Stimulated activated CD8-positive, alpha-beta memory T cell treated with anti-CD3 and anti-CD28 coated beads, Interleukin-7, amount 100 ng/mL, for 48 hours (primary cell): ENCODE measurements around the gene SMARCB1.

Source experiments
- DNase-seq, 2 donors: peaks; one replicate each; pipeline ENCODE4 v3.0.0-alpha.2; 2020; ENCODE audit warnings: low read depth in 1 of 2; ENCODE audit errors: extremely low read depth in 1 of 2

SMARCB1 gene

DNA sequence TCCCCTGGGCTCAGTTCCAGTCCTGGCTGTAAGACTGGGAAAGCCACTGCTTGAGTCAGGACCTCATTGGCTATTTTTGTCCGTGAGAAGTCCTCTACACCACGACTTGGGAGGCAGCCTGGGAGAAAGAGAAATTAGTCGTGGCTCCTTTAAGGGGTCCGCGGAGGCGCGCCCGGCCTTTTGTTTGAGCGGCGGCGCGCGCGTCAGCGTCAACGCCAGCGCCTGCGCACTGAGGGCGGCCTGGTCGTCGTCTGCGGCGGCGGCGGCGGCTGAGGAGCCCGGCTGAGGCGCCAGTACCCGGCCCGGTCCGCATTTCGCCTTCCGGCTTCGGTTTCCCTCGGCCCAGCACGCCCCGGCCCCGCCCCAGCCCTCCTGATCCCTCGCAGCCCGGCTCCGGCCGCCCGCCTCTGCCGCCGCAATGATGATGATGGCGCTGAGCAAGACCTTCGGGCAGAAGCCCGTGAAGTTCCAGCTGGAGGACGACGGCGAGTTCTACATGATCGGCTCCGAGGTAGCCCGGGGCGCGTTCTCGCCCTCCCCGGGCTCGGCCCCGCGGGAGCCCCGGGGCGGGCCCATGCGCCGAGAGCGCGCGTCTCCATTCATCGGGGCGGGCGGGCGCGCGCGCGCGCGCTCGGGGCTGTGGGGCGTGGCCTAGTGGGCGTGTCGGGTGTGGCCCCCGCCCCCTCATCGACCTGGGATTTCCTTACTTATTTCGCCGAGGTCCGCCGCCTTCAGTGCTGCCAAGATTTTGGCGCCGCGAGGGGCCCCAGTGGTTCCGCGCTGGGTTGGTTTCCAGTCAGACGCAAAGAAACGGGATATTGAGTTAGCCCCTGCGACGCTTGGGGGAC lies at the start of gene SMARCB1:
TSS of gene SMARCB1 (plus strand) at position 215 of the 848 bp plus-strand sequence. CDS start at position 419, 204 bp downstream.
- peak; percentile 73 to 78 for DNase-seq

DNA sequence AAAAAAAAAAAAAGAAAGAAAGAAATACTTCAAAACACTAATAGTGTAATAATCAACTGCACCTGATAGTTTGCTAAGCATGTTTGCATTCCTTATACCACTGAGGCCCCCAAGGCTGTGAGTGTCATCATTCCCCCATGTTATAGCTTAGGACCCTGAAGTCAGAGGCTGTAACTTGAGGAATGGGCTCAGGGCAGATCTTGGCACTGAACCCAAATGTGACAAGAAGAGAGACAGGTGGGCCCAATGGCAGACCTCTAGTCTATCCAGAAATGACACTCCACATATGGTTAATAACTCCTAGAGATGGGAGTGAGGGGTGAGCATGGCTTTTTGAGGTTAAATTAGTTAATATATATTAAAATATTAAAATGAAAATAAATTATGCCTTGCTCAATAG lies 49.1 kb upstream of the SMARCB1 start:
- DNase-seq, result no peak

DNA sequence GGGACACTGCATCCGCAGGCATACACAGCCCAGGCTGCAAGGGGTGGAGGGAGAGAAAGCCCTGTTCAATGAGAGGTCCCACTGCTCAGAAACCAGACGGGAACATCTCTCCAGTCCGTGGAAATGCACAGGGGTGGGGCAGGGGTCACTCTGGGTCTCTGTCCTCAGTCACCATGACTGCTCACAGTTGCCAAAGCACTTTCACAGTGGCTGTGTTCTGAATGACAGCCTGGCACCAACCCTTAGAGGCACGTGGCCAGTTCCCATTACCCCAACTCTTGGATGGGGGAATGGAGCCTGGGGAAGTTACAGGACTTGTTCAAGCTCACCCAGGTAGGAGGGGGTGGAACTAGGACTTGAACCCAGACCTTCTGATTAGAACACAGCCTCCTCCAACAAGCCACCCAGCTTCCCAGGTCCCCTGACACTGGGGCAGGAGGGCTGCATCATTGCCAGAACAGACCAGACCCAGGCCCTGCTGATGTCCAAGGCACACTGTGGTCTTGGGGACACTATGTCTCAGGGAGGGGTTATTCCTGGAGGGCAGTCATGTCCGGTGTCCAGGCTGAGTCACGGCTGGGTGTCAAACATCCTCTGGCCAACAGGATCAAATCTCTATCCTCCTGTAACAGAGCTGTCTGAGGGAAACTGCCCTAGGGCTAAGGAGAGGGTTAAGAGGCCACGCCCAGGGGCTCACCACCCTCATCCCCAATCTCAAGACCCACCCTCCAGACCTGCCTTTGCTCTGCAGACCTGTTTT lies 44.1 kb upstream of the SMARCB1 start:
- no peak for DNase-seq

DNA sequence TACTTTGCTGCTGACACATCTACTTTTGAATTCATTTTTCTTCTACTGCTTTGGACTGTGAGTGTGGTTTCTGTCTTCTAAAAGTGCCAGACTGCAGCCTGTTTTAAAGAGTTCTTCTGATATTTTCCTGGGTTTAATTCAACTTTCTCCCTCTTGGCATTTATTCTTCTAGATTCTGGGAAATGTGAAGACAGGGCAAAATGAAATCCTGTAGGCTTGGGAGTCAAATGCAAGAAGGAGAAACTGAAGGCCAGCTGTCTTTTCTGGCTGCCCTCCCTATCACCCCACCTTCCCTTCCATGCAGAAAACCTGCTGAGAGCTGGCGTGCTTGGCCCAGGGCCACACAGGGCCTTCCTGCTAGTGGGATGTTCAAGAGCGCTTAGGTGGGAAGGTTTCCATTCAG lies 43.5 kb upstream of the SMARCB1 start:
- DNase-seq, result no peak

DNA sequence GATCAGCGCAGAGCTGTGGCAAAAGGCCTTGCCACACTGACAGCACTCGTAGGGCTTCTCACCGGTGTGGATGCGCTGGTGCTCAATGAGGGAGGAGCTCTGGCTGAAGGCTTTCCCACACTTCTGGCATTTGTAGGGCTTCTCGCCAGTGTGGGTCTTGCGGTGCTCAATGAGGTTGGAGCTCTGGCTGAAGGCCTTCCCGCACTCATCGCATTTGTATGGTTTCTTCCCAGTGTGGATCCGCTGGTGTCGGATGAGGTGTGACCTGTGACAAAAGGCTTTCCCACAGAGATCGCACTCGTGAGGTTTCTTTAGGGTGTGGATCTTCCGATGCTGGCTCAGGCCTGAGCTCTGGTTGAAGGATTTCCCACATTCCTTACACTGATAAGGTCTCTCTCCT lies 42.8 kb upstream of the SMARCB1 start:
- DNase-seq, result no peak

DNA sequence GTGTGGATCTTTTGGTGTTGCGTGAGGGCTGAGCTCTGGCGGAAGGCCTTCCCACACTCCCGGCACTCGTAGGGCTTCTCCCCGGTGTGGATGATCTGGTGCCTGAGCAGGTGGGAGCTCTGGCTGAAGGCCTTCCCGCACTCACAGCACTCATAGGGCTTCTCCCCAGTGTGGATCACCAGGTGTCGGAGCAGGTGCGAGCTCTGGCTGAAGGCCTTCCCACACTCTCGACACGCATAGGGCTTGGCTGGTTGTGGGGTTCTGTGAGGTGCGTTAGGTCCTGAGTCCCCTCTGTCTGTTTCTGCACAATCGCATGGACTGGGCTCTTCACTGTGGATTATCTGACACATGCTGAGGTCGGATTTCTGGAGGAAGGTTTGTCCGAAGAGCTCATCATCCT lies 42.3 kb upstream of the SMARCB1 start:
- no peak for DNase-seq

DNA sequence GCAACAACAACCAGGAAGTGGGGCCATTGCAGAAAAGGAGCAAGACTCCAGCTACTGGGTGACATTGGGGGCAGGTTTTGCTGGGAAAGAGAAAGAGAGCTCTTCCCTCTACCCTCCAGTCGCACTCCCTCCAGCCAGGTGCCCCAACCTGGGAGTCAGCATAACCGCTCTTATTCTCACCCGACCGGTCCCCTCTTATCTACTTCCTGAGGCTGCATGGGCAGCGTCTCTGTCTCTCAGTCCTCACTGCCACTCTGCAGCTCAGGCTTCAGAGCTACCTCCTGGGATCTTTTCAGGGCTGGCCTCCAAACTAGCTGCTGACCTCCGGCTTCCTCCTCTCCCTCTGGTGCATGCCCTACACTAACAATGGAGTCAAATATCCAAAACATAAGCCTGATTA lies 41.0 kb upstream of the SMARCB1 start:
- DNase-seq, result no peak

DNA sequence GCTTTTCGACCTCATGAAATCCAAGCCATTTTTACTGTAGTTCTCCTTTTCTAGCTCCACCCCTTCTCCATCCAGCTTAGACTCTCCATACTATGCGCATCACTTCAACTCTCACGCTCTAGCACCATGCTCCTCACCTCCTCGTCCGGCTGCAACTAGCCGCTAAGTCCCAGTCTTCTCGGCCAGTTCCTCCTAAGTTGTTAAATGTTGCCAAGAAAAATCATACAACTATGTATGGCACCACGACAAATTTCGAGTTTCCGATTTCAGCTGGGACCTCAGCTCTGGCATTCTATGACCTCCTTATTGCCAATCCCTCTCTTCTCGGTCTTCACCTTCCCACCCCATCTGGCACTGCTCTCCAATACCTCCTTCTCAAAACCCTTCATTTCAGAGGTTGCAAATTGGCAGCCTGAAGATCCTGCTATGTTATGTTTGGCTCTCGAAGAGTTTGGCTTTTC lies 36.9 kb upstream of the SMARCB1 start:
- DNase-seq, result no peak

DNA sequence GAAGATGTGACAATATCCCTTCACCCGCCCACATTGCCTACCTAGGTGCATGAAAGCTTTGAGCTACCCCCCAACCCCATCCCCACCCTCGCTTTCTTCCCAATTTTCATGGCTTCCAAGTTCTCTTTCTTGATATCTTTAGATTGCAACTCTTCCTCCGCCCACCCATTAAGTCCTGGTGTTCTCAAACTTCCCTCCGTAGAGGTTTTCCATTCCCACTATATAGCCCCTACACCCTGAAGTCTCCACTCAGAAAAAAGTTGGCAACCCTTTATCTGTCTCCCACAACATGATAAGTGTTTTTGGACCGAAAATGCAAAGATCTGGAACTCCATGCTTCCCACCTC lies 36.4 kb upstream of the SMARCB1 start:
- DNase-seq, result no peak

DNA sequence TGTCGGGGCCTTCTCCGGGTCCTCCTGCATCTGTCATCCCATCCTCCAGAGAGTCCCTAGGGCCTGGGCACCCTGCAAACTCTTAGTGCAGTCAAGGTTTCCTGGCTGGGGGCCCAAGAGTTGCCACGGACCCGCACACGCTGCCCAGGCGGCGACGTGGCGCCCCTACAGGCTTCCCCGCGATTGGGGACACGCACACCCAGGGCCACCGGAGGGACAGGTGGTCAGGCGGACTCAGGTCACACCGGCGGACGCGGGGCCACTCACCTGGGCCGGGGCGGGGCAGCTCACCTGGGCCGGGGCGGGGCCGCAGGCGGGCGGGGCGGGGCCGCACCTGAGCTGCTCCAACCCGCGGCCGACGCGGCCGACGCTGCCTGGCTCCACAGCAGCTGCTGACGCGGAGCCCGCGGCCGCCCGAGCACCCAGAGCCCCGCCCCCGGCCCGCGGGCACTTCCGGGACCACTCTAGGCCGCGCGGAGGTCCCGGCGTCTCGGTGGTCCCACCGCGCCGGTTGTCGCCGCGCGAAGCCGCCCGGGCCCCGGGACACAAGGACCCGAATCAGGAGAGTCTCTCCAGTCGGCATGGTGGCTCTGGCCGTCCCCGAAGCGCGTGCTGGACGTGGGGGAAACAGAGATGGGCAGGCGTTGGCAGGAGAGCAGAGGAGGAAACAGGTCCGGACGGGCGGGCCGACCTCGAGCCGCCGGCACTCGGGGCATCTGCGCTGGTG lies 35.9 kb upstream of the SMARCB1 start, which contains the start of gene ZNF70:
TSS of gene ZNF70 (minus strand) at position 399 of the 727 bp plus-strand sequence. CDS start 5,972 bp downstream, outside the sequence.
- DNase-seq, result peak; percentile 66 to 82

DNA sequence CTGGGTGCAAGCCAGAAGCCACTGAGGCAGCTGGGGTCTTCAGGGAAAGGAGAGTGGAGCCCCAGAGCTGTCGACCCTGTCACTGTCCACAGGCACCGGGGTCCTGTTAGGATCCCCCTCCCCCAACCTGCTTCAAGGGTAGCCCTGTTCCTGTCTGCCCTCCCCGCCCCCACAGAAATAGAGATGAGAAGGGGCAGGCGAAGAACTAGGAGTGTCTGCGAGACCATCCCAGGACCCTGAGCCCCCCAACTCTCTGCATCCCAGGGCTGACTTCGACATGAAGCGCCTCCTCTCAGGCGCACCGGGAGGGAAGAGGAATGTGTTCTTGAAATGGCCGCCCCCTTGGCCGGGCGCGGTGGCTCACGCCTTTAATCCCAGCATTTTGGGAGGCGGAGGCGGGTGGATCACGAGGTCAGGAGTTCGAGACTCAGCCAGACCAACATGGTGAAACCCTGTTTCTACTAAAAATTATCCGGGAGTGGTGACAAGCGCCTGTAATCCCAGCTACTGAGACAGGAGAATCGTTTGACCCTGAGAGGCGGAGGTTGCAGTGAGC lies 35.2 kb upstream of the SMARCB1 start:
- DNase-seq, result no peak

DNA sequence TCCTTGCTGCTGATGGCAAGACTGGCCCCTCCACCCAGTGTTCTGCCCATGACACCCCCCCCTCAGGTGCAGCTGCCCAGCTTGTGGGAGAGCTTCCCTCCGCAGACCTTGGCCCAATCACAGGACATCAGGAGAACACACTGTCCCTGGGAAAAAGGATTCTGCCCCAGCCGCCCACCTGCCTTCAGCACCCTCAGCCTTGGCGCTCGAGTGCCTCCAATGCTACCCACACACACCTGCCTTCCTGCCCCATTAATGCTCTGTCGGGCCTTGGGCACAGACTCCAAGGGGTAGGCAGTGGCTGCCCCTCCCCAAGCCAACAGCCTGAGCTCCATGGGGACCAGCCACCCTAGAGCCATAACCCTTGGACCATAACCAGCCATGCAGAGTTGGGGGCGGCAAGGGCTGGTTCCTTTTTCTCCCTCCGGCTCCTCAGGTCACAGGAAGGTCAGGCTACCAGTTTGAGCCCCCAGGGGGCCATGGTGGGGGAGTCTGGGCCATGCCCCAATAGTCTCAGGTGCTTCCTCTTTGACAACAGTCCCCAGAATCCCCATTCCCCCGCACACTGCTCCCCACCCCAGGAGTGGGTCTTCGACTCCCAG lies 34.6 kb upstream of the SMARCB1 start:
- no peak for DNase-seq

DNA sequence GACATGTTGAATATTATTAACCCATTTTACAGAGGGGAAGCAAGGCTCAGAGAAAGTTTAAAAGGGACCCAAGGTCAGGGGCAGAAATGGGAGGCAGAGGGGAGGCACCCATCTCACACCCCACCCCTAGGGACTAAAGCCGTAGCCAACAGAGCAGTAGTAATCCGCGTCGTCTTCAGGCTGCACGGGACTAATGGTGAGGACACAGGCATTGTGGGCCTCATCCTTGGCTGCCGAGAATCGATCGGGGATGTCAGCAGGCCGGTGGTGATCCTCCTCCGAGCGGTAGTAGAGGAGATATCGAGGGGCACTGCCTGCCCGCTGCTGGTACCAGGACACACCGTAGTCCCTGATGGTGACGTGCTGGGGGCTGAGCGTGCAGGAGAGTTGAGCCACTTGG lies 34.0 kb upstream of the SMARCB1 start:
- no peak for DNase-seq

DNA sequence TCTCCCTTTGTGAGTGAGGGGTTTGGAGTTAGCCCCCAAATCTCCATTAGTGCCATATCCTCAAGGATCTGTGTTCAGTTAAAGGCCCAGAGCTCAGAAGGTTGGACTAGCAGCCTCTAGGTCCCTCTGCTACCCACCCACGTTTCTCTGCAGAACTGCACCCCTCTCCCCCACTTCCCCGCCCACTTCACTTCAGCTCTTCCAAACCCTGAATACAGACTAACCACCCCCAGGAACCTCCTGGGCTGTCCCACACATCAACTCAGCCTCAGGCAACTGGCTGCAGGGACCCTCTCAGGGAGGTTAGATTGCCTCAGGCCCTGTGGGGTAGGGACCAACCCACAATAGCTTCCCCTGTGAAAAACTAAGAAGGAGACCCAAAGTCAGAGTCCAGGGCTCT lies 33.4 kb upstream of the SMARCB1 start:
- DNase-seq, result no peak

DNA sequence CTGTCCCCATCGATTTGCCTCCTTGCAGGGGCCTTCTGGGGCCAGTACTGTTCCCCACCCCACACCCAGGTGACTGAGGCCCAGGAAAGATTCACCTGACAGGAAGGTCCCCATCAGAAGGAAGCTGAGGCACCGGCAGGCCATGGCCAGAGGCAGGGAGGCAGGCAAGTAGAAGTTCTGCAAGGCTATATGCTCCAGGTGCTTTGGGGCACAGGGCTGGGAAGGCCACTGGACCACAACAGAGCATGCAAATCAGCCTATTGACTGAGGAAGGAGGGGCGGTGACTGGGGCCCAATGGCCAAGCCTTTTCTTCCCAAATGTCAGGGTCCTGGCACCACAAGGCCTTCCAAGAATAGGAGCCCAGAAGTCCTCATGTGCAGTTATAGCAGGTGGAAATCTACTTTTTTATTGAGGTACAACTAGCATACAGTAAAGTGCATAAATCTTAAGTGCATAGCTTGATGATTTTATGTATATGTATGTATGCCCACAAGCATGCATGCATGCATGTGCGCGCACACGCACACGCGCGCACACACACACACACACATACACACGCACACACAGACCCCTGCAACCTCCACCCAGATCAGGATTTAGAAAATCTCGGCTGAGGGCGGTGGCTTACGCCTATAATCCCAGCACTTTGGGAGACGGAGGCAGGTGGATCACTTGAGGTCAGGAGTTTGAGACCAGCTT lies 32.4 kb upstream of the SMARCB1 start, which contains the start of gene VPREB3:
TSS of gene VPREB3 (minus strand) at position 206 of the 700 bp plus-strand sequence. CDS start at position 144, 62 bp downstream.
- no peak for DNase-seq

DNA sequence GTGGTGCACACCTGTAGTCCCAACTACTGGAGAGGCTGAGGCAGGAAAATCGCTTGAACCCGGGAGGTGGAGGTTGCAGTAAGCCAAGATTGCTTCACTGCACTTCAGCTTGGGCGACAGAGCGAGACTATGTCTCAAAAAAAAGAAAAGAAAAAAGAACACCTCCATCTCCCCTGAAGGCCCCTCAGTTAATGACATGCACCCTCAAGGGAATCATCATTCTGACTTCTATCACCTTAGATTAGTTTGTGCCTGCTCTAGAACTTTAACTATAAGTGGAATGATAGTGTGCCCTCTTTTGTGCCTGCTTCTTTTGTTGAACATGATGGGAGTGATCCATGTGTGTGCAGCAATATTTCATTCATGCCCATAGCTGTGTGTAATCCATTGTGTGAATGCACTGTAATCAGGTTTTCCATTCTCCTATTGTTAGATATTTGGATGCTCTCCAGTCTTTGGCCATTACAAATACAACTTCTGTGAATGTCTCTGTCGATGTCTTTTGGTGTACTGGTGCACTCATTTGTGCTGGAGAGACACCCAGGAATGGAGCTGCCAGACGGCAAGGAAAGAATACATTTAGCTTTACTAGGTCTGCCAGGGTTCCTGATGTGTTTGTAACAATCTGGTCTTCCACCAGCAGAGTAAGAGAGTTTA lies 31.7 kb upstream of the SMARCB1 start:
- no peak for DNase-seq

DNA sequence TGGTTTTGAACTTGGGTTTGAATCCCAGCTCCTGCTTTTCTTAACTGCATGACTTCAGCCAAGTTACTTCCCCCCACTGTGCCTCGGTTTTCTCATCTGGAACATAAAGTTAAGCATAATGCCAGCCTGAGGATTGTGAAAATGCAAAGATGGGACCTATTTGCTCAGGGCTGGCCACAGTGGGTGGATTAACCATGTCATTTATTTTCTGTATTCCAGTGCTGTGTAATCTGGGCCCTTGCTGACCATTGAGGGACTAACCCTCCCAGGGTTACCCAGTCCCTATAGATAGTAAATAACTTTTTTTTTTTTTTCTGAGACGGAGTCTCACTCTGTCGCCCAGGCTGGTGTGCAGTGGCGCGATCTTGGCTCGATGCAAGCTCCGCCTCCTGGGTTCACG lies 31.1 kb upstream of the SMARCB1 start:
- DNase-seq, result no peak

DNA sequence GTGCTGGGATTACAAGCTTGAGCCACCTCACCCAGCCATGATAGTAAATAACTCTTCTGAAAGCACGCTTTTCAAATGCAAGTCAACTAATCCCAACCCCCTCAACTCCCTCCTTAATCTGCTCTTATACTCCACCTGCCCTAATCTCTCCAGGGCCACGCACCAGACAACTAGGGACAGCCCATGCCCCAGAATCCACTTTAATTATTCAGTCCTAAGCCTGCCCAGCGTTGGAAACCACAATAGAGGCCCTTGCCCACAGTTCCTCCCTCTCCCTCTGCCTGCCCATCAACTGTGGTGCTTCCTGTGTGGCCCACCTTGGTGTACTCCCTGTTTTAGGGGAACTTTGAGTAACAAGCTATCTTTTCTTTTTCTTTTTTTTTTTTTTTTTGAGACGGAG lies 29.9 kb upstream of the SMARCB1 start:
- DNase-seq, result no peak

DNA sequence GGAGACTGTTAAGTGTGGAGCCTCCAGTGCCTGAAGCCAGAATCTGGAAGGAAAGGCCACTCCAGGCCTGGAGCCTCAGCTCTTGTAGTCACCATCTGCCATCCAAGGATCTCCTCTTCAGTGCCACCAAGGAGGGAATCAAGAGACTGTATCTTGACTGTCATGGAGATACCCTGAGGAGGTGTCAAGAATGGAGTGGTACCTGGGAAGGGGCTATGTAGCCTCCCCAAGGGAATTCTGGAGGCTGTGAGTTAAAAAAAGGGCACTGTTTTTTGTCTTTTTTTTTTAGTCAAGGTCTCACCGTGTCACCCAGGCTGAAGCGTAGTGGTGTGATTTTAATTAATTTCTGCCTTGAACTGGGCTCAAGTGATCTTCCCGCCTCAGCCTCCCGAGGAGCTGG lies 27.2 kb upstream of the SMARCB1 start:
- no peak for DNase-seq
